Stimulated activated CD4-positive, alpha-beta T cell treated with anti-CD3 and anti-CD28 coated beads, Interleukin-12 subunit alpha, Interleukin-12 subunit beta, amount 100 ng/mL, for 48 hours (primary cell): Measurements from ENCODE around the gene SERGEF.

Experiments used
- DNase-seq, 3 donors: peaks; one replicate each; pipeline ENCODE4 v3.0.0-alpha.2; 2020; ENCODE audit warnings: low read depth in 2 of 3, low spot score in 1 of 3

Gene SERGEF

DNA sequence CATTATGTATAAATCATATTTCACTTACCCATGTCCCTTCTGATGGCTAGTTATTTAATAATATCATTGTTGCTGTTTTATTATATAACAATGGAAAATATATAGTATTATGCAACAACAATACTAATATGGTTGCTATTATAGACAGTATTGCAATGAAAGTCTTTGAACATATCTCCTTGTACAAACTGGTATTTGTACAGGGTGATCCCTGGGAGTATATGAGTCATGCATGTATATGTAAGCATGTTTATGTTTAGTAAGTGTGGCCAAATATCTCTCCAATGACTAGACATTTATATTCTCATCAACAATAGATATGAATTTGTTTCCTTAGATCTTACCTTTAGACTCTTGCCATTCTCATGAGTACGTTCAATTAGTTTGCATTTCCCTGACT lies 222.4 kb downstream of the SERGEF start:
- DNase-seq, result no peak

DNA sequence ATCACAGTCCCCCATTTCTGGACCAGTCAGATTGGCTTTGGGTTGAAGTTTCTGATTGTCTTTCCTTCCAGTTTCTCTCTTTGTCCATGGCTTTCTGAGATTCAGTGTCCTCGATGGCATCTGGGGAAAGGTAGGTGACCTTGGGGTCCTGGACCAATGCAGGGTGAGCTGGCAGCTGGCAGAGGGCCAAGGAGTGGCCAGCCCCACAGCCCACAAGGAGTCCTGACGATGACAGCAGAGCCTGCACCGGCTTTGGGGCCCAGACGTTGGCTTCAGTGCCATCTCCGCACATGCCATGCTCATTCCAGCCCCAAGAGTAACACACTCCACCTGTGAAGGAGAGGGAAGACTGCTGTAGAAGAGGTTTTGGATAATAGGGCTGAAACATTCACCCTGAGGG lies 224.8 kb downstream of the SERGEF start:
- DNase-seq, result no peak

DNA sequence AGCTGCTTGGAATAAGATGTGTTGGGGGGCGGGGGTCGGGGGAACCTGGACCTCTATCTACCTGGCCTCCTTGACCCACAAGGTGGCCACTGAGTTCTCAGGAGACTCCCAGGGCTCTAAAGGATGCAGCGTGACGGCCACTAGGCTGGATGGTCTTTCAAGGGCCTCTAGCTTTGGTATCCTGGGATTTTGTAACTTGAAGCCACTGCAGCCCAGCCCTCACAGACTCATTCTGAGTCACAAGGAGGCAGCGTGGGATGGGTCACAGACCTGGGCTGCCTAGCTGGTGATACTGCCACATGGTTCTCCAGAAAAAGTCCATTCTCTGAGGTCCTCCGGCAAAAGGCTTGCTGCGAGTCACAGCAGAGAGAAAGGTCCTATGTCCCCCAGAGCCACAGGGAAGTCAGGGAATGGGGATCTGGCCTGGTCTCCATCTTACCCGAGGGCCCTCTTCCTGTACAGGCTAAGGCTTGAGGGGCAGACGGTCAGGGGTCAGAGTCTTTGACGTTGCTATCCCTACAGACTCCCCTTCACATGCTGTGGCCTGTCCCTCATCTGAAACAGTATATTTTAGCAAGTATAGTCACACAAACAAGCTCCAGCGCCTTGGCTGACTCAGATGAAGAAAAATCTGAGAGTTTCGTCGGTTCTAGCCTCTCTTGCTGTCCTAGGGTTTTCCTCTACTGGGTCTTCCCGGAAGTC lies 225.9 kb downstream of the SERGEF start:
- no peak for DNase-seq

DNA sequence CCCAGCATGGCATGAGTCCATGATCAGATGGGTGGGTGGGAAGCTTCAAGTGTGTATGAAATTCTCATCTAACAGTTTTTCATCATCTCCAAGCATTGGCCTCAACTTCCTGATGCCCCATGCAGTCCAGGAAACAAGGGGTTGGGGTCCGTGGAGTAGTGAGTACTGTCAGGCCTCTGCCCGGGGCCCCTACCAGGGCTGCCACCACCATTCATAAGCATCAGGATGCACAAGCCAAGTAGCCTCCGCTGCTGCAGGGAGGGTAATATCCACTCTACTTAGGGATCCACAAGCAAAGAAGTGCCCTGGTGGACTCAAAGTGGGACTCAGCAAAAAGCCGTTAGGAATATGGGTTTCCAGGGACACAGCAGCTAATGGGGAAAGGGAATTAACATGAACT lies 229.0 kb downstream of the SERGEF start:
- no peak for DNase-seq

DNA sequence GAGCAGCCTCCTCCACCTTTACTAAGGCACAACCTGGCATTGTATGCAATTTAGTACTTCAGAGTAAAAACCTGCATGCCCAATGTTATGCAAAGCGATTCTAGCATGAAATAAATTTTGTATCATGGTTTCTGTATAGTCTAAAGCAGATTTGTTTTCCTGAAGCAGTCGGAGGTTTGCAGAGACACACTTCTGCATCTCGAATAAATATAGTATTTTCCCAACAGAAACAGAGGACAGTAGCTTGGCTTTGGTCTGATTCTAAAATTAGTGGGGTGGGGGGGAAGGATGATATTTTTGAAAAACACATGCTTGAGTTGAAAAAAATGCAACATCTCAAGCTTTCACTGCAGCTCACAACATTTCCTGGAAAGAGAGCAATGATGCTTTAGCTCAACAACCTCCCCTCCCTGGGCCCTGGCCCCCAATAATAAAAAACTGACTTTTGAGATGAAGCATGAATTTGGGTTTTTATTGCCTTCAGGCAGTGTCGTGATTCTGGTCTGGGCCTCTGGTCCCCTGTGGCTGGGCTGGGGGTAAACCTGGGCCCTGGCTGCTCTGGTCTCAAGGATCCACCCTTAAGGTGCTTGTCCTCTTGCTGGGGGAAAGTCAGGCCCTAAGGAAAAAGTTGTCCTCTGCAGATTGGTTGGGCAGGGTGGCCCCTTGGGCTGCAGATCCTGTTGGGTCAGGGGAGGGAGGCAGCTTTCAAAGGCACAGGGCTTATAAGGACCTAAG lies 230.1 kb downstream of the SERGEF start:
- DNase-seq, result no peak

DNA sequence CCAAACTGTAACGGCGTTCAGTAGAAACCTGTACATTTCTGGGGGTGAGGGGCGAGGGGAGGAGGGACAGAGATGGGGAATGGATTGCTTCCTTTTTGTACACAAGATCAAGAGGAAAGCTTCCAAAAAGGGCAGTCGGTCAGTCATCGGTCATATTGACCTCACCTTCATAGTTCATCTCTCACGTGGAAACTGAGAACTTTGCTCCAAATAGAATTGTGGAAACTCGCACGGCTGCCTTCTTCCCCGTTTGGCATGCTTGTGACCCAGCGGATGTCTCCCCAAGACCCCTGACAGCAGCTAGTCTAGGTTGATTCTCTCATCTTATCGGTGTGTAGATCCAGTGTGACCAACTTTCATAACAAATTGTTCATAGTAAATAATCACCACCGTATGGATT lies 230.7 kb downstream of the SERGEF start:
- no peak for DNase-seq

DNA sequence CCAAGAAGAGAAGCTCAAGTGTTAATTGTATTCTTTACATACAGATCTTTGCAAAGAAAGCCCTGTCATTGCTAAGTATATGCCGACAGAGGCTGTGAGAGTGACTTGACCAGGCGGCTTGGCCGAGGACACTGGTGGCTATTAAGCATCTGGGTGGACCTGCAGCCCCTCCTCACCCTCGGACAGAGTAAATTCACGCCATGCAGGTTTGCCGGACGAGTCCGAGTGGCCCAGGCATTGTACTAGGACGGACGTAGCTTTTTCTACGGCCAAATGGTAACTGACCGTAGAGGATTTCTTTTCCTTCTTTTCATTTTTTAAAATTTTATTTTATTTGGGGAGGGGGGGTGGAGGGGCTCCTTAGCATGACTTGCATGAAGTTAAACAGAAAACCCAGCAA lies 231.2 kb downstream of the SERGEF start:
- no peak for DNase-seq

DNA sequence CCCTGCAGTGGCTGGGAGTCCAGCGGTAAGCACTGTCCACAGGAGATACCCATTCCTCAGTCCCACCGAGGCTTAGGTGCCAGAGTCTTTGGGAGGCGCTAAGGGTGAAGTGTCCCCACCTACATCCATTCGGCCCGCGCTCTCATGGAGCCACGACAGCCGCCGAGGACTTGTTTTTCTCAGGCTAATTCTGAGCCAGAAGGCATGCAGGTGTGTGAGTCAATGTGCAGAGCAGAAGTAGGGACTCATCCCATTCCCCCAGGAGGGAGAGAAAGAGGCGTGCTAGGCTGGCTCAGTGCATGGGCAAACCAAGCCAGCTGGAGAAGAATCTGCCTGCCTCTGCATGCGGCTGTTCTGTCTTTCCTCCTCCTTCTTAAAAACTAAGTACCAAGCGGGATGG lies 231.6 kb downstream of the SERGEF start:
- no peak for DNase-seq

DNA sequence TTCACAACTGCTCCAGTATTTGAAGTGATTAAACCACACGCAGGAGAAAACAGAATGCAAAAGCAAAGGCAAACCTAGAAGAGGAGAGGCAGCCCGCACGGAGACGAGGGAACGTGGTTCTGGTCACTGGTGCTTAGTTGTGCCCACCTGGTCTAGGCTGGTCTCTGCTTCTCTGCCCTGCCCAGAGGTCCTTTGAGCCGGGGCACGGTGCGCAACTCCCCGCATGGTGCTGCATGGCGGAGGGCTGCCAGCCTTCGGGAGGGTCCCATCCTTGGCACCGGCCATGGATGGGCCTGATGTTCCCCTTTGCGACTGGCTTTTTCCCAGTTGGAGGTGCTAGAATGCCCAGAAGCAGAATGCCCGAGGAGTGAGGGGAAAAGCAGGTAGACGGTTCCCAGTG lies 232.2 kb downstream of the SERGEF start:
- no peak for DNase-seq

DNA sequence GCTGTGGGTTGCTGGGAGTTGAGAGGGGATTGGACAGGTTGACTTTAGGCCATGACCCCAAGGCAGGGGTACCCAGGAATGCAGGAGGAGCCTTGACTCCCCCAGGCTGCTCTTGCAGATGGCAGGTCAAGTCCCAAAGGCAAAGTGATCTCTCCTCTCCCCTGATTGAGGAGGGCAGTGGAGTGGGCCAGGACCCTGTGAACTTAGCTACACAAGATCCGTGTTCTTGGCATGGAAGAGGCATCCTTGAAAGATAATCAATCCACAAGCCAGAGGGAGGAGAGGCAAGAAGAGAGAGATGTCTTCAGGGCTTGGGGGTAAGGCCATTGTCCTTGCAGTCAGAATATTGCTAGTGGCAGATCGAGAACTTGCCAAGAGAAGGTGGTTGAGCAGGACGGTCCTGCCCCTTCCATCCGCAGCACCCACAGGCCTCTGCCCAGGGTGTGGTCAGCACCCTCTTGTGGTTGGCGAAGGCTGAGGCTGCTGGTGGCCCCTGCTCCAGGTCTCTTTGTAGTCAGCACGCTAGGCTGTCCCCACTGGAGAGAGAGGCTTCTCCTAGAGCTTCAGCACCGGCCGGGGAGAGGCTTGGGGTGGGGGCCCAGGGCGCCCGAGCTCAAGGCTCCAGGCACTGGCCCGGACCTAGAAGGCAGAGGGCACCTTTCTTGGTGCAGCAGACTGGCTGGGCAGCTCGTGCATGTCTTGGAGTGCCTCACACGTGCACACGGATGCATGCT lies 232.8 kb downstream of the SERGEF start:
- no peak for DNase-seq

DNA sequence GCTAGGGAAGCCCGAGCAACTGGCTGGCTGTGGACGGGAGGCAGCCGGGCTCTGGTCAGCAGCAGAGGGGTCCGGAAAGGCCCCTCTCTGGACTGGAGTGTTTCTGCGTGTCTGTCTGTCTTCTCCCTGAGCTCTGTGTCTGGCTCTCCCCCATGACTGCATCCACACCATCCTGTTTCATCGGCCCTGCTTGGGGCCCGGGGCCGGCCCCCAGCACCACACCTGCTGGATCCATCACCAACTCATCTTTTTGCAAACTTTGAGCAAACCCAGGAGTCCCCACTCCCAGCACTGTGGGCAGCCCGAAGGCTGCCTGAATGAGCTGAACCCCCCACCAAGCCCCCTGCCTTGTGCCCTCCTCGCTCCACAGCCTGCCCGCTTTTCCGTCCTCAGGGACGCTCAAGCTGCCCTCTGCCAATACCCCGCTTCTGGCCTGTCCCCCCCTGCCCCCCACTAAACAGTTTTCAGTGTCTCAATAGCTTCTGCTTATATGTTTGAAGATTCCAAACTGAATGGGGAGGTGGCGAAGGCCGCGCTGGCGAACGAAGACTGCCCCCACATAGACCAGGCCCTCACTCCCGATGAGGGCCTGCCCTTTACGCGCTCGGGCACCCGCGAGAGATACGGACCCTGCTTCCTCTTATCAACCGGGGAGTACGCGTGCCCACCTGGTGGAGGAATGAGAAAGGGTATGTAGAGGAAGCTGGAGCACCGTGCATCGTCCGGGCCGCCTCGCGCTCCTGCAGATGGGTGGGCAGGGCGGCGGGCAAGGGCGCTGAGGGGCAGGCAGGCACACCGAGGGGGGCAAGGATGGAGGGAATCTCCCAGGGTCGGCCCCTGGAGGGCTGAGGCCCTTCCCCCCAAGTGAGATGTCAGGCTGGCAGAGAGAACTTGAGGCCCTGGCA lies 233.6 kb downstream of the SERGEF start:
- DNase-seq, result no peak

DNA sequence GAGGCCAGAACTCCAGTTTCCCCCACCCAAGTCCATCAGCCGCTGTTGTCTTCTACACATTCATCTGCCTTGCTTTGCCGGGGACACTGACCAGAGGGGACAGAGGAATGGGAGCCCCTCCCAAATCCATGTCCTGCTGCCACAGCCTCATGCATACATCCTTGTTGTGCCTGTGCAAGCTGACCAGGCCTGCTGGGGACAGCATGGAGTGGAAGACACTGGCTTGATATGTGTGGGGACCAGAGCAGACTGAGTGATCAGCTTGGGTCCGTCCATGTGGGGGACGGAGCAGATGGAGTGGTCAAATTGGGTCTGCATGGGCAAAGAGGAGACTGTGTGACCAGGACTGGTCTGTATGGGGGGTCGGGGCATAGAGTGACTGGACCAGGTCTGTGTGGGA lies 234.5 kb downstream of the SERGEF start:
- no peak for DNase-seq

DNA sequence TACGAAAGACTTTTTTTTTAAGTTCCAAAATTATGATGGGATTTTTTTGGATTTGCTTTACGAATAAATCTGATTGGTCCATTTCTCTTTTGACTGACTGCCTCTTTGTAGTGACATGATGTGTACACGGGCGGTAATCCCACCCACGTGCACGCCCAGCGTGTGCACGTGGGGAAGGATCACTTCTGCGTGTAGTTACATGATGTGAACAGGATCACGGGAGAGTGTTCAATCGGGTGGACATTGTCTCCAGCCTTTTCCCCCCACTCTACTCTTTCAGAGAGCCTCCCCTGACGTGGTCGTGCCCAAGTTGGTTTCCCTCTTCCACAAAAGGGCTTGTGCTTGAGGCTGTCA lies 235.1 kb downstream of the SERGEF start:
- no peak for DNase-seq

DNA sequence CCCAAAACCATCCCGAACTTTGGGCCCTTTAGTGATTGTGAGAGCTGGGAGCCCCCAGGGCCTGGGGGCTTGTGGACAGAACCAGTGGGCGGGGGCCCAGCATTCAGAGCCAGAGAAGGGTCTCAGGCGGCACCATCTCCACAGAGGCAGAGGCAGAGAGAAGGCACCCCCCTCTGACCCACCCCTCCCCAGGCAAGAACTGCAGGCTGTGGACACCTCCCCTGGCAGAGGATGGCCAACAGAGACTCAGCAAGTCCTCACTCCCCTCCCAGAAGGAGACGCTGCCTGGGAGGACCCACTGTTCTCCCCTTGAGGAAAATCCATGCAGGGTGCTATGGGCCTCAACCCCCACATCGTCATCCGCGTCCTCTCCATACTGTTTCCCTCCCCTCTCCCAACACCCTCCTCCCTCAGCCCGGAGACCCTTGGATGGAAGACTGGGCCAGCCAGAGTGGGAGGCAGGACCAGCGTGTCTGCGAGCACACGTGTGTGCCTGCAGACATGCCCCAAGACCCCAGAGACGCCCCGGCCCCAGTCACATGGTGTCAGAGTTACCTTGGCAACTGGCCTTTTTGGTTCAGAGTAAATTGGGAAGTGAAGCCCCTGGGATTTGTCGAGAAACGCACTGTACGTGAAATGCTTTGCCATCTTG lies 235.6 kb downstream of the SERGEF start:
- DNase-seq, result no peak

DNA sequence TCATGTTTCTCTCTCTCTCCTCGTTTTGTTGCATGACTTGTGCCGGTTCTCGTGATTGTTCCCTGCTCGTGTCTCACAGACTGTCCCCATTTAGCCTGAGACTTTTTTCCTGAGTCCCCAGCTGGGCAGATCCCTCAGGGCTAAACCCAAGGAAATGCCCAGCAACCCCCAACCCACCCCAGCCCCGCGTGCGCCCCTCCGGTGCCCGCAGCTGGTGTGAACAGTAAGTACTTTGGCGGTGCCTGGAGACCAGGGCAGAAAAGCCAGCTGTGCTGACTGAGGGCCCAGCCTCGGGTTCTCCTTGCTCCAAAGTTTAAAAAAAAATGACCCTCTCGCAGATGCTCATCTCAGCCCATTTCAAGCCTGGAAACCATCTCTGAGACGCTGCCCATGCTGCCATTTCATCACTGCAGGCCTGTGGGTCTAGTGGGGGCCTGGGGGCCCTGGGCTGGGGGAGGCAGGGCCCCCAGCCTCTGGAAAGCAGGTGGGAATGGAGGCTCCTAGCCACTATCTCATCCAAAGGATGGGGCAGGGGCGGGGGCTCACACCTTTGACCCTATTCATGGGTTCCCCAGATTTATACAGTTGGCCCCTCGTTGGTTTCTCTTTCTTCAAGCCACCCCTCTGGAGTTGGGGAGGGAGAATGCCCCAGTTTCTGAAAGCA lies 236.5 kb downstream of the SERGEF start:
- no peak for DNase-seq

DNA sequence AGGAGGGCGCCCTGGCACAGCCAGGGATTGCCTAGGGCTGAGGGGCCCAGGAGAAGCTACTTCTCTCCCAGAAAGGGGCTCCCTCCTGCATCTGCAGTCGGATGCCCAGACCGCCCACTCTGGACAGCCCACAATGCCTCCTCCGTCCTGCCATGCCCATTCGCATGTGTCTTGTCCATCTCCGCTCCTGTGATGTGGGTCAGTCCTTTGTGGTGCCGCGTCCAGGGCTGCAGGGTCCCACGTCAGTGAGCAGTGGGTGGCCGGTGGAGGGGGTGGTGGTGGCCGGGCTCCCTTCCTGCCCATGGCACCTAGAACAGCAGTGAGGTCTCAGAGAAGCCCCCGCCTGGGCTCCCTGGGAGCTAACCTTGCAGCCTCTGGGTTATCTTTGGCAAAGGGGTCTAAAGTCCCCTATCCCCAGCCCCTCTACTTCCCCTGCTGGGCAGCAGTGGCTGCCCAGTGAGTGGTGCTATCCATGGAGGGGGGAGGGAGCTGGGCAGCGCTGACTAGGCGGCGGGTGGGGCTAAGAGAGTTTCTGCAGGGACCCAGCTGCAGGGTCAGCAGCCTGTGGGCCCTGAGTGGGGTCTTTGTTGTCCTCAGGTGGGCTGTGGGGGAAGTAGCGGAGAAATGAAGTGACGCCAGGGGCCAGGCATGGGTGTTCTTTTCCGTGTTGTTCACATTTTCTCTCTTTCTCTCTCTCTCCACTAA lies 237.2 kb downstream of the SERGEF start:
- no peak for DNase-seq

DNA sequence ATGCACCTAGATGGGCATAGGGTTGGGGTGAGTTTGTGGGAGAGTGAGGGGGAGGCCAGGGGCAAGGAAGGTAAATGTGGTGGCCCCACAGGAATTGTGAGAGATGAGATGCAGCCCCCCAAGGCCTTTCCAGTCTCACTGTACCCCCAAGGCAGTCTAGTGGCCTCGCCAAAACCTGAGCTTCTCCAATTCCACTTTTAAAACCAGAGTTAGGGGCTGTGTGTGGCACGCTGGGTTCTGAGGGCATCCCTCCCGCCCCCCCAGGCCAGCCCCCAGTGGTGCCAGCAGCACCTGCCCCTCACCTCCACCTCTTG lies 237.9 kb downstream of the SERGEF start:
- DNase-seq, result no peak

DNA sequence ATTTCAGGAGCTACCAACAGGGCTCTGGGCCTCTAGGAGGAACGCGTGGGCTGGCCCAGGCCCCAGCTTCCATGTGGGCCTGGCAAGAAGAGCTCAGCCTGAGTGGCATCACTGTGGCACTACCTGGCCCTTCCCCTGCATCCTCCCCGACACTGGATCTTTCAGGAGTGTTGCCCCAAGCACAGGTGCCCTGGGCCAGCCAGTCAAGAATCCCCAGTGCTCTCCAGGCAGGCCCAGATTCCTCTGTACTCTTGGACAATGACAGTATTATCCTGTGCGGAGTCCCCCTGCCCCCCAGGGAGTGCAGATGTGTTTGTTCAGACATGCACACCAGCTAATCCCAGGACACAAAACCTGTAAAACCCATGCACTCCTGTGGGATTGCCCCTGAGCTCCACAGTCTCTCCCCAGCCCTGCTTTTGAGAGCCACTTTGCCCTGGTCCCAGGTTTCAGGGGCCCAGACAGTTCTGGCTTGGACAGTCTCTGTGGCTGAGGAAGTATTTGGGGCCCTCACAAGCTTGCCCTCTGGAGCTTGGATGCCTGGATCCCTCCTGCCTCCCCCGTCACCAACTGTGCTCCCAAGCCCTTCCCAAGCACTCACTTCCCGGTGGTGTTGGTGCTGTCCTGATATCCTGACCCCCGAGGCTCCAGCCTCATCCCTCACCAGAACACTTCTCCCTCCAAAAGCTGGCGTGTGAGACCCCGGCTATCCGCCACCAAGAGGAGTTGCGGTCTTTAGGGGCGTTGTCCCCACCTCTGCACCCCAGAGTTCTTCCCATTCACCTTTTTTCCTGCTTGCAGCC lies 238.4 kb downstream of the SERGEF start:
- no peak for DNase-seq

DNA sequence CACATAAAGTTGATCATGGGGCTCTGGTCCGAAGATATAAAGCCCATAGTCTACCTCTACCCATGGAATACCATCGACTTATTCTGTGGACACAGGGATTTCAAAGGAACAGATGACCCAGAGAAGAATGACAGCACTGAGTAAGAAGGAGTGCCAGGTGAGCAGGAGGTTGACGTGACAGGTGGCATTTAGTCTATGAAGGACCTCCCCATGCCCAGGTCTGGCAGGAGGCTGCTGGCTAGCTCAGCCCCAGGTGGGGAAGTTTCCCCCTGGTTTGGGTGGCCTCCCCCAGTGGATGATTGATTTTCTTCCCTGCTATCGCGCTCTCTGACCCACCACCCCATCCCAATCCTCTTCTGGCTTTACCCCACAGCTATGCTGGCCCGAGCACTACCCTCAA lies 239.2 kb downstream of the SERGEF start:
- DNase-seq, result no peak
